ENCODE results near the gene FAM13B.
"Not testable (repeated sequence)": the region's sequence is repeated elsewhere in the genome, so short reads cannot be mapped to it uniquely, and the experiment has no call there.

The FAM13B gene

DNA sequence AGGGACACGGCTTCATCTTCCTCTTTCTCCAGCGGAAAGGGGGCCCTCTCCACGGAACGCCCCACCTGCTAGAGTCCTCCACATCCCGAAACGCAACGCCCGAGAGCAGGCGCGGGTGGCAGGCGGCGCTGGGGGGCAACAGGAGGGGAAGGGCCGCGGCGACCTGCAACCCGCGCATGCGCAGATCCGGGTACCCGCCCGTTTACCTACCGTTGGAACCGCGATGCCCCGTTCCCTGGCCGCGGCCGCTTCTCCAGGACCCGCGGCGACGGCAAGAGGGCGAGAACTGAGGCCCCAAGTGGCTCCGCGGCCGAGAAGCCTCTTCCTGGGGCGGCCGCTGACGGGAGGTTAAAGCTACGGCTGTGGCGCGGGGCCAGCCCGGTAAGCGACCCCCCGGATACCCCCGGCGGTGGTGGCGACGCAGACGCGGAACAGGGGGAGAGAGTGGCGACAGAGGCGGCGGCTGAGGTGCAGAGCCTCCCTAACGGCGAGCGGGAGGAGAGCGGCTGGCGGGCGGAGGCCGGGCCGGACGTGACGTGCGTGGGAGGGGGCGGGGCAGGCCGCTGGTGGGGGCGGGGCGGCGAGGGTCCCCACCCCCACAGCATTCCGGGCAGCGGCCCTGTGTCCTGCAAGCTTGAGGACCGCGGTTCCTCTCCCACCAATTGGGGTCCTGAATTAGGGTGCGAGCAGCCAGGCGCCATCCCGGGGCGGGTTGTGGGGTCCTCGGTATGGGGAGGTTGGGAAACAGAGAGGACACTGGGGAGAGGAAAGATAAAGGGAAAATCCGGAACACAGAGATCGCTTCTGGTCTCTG is at the start of gene FAM13B:
Gene FAM13B (minus strand): TSS at position 508 of the 814 bp plus-strand sequence. CDS start 13,968 bp downstream, outside the sequence.
- DNase-seq = peak; percentile 77

DNA sequence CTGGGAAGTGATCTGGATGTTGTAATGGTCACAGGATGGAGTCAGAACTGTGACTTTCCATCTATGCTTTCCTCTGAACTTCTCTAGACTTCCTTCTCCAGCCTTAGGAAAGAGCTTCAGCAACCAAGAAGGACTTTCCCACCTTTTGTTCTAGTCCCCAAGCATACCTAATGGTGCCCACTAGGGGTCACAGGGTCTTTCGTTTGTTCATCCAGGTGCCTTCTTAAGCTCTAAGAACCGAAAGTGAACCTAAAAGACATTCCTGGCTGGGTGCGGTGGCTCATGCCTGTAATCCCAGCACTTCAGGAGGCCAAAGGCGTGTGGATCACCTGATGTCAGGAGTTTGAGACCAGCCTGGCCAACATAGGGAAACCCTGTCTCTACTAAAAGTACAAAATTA is 49.2 kb upstream of the FAM13B start:
- no peak for DNase-seq

DNA sequence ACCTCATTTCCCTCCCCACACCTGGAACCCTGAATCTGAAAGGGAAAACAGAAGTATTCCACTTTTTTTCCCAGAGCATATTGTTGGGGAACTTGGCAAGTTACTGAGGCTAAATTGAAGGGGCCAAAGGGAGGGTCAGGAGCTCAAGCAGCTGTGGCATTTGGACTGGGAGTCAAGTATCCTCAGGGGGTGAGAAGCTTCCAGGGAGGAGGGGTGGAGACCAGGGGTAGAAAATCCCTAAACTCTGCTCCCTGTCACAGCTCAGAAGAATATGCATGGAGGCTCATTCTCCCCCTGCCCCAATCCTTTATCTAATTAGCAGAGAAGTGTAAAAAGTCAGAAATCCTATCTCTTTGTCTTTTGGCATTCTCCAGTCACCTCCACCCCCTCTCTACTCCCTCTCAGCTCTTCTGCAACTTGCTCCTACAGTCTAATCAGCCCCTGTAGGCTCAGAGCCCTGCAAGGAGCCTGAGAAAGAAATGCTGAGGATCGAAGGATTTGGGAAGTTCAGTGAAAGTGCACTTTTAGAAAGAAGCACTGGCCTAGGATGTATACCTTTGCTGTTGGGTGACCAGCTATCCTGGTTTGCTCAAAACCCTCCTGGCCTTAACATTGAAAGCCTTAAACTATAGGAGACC is 45.2 kb upstream of the FAM13B start:
- no peak for DNase-seq

- DNase-seq = peak; percentile 43
Observed at GRCh38 chr5:138077064-138077696, 44.3 kb upstream of the FAM13B start.

DNA sequence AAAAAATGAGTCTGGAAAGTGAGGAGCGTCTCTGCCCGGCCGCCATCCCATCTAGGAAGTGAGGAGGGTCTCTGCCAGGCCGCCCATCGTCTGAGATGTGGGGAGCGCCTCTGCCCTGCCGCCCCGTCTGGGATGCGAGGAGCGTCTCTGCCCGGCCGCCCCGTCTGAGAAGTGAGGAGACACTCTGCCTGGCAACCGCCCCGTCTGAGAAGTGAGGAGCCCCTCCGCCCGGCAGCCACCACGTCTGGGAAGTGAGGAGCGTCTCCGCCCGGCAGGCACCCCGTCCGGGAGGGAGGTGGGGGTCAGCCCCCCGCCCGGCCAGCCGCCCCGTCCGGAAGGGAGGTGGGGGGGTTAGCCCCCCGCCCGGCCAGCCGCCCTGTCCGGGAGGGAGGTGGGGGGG is 37.1 kb upstream of the FAM13B start:
- not testable (repeated sequence) for DNase-seq

DNA sequence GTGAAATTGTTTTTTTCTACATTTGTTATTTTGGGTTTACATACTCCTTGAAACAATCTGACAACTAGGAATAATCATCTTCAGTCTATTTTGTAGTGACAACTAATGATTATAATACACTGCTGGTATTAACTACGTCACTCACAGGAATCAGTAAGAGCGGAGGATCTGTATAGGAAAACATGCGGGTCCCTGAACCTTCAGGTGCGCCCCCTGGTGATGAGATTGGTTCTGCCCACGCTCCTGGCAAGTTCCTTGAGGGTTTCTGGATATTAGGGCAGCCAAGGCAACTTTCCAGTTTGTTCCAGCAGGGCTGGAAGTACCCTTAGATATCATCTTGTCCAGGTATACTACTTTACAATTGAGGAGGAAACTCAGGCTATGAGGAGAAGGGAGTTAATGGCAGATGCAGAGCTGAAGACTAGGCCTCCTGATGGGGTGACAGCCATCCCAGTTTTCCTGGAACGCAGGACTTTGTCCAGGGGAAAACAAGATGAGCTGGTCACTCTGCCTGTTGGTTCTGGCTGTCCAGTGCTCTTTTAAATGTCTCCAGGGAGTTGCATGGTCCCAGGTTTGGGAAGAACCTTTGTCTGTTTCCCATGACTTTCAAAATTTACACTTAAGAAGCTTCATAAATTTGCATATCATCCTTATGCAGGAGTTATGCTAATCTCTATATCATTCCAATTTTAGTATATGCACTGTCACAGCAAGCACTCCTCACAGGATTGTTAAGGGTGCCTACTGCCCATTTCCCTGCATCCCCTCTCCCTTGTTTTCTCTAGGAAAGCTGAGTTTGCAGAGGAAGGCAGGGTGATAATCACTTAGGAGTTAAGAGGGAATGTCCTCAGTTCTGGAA is 36.1 kb upstream of the FAM13B start:
- DNase-seq = peak; percentile 73

DNA sequence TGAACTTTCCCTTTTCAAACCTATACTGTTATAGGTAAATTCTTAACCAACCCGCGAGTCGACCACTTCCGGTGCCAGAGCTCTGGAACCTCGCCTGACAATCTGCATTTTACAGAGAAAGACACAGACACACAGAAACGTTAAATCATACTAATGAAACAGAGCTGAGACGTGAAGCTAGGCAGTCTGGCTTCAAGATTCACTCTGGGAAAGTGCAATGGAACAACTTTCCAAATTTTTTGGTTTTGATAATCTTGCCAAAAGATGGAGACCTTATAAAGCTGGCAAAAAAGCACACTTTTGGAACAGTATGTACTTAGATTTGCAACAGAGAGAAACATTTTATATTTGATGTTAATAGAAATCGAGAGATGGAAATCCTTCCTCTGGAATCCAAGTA is 35.1 kb upstream of the FAM13B start:
- no peak for DNase-seq

GRCh38 chr5:138065102-138065501 is 32.2 kb upstream of the FAM13B start:
- no peak for DNase-seq

DNA sequence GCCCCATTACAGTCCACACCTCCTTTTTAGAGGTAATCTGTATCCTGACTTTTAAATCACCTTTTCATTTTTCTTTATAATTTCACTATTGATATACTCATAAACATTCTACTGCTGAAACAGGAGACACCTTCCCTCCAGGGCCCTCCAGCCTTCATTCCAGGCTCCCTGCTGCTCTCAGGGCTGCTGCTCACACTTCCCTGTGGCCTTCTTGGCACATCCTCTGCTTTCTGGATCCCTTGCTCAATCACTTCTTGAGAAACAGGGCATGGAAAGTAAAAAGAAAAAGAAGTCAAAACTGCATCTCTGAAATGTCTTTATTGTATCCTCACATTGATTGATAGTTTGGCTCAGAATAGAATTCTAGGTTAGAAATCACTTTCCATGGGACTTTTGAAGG is 31.6 kb upstream of the FAM13B start:
- DNase-seq = no peak

DNA sequence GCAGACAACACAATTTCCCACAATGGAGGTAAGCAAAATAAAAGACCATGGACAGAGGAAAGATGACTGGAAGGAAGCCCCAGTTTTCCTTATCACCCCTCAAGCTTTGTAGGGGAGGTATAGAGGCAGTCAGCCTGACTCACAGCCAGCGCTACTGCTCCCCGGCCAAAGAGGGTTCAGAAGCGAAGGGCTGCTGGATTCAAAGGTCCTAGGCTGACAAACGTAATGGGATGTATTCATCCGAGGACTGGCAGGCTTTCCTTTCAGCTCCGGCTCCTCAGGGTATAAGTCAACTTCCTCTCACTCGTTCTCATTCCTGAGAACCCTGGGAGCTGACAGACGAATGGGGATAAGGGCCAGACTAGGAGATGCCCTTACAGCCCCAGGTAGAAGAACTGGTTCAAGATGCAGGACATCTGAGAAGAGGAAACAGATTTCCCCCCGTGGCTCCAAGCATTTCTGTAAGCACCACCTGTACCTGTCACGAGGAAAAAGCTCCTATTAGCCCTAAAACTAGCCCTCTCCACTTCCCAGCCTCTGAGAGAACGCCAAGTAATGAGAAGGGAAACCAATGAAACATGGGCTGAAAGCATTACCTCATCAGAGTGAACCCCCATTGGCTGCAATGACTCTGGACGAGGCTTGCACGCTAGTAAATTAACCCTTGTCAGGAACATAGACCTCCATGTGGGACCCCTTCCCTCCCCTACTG is 22.1 kb upstream of the FAM13B start:
- no peak for DNase-seq

DNA sequence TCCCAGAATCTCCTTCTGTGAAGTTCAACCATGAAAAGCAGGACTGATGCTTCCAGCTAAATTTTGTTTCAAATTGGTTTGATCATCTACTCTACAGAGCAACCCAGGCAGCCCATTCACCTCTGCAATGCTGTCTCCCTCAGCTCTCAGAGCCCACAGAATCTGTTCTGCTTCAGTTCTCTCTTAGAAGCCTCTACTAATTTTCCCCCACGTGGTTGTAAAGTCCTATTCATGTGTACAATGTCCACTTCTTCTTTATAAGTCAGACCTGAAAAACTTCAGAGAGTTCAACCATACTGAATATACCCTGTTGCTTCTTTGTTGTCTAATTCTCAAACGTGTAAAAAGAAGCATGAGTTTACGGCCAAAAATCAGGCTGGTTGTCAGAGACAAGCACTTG is 21.3 kb upstream of the FAM13B start:
- no peak for DNase-seq

- DNase-seq = no peak
Observed at GRCh38 chr5:138053554-138053953, 20.7 kb upstream of the FAM13B start.

- DNase-seq = not testable (repeated sequence)
Observed at GRCh38 chr5:138052718-138053117, 19.8 kb upstream of the FAM13B start.

DNA sequence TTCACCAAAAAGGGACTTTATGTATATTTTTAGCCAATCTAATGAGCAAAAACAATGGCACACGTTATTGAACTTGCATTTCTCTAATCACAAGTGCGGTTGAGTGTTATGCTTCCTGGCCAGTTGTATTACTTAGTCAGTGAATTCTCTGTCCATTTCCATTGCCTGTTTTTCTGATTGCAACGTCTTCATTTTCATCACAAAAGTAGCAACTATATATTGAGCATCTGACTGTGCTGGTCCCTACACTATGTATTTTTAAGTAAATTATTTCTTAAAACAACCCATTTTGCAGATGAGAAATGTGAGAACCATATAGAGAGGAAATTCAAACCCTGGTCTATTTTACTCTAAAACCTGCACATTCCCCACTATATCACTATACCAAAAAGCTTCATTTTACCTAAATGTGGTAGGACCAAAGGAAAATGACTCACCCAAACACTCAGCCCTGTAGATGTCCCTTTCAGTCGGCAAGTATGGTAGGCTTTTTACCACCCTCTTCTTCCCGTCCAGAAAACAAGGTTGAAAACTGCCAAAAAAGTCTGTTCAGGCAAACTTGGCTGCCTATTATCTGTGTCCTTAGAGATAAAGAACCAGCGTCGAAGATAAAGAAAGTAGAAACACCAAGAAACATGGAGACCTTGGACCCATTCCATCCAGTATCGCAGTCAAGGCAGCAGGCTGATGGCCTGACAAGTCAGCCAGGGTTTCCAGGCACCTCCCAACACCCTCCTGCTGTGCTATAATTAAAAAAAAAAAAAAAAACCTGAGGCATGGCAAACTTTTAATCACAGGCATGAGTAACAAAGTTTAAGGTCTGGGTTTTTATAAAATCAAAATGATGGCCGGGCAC is 18.8 kb upstream of the FAM13B start:
- no peak for DNase-seq

- not testable (repeated sequence) for DNase-seq
Observed at GRCh38 chr5:138045283-138045682, 12.4 kb upstream of the FAM13B start.

DNA sequence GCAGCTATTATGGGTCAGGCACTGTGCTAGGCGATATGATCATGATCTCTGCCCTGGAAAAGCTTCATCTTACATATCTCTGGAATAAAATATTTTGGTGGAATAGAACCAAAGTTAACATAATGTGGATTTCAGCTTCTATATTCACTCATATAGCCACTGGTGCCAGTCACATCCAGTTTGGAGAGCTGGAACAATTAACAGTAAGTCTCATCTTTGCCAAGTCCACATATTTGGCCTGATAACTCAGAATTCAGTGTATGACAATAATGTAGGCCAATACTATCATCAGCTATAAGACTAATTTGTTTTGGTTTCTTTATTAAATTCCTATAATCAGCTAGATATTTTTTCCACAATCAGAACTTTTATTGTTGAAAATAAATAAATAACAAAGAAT is 5.9 kb upstream of the FAM13B start:
- no peak for DNase-seq

GRCh38 chr5:138037907-138038633 is 5.2 kb upstream of the FAM13B start:
- no peak for DNase-seq

GRCh38 chr5:138037271-138037670 is 4.4 kb upstream of the FAM13B start:
- DNase-seq = no peak

DNA sequence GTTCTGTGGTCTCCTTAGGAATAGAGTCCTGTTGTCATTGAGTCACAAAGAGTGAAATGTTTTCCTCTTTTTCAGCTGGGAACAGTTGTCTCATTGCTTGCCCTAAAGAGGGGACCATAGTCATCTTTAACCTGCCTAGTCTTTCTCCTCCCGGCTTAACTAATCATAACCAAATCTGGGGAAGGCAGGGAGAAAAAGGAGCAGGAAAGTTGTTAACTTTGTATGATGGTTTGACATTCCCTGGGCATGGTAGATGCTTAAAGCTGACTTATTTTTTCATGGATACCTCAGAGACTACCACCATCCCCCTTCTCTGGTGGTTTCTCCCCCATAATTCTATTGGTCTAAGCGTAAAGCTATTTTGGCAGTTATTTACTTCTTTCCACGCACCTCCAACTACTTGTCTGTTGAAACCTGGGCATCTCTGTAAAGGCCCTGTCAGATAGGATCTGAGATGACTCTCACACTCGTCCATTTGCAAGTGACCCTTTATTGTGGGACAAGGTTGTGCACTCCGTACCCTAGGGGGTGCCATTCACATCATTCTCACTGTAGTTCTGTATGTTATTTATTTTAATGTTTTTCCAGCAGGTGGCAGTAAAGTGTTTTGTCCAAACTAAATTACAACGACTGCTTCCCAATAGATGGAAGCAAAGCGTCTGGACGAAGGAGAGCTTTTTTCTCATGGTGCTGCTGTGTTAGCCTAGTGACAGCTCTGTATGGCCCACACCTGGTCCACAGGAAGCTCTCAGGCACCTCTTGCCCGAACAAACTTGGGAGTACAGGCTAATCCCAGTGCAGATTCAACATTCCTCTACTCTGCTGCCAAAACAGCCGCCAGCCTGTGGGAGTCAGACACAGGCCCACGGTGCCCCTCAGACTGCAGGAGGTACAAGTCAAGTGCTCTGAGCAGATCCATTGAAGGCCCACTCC is 3.0 kb upstream of the FAM13B start:
- DNase-seq = peak; percentile 47
